ENCODE results near the gene MEGF10.
"Not testable (repeated sequence)": the region's sequence is repeated elsewhere in the genome, so short reads cannot be mapped to it uniquely, and the experiment has no call there.

The MEGF10 gene

GRCh38 chr5:127290019-127290945, at the start of gene MEGF10:
Gene MEGF10 (plus strand): TSS chr5:127290796. CDS start chr5:127331309, 40,513 bp downstream.
- no peak for DNase-seq (ENCODE audit: low spot score)

GRCh38 chr5:127243011-127243410, 47.6 kb upstream of the MEGF10 start:
- no peak for DNase-seq (ENCODE audit: low spot score)

GRCh38 chr5:127254729-127255284, 35.8 kb upstream of the MEGF10 start:
- DNase-seq (ENCODE audit: low spot score) = no peak

GRCh38 chr5:127256886-127257597, 33.6 kb upstream of the MEGF10 start:
- no peak for DNase-seq (ENCODE audit: low spot score)

- no peak for DNase-seq (ENCODE audit: low spot score)
Measured at GRCh38 chr5:127260686-127261085, 29.9 kb upstream of the MEGF10 start.

GRCh38 chr5:127265473-127265872, 25.1 kb upstream of the MEGF10 start:
- DNase-seq (ENCODE audit: low spot score) = not testable (repeated sequence)

GRCh38 chr5:127268342-127268741, 22.3 kb upstream of the MEGF10 start:
- DNase-seq (ENCODE audit: low spot score) = not testable (repeated sequence)

- DNase-seq (ENCODE audit: low spot score) = not testable (repeated sequence)
Measured at GRCh38 chr5:127270713-127271112, 19.9 kb upstream of the MEGF10 start.

- DNase-seq (ENCODE audit: low spot score) = no peak
Measured at GRCh38 chr5:127275641-127276193, 14.9 kb upstream of the MEGF10 start.

- no peak for DNase-seq (ENCODE audit: low spot score)
Measured at GRCh38 chr5:127280491-127281220, 9.9 kb upstream of the MEGF10 start.

GRCh38 chr5:127281609-127282008, 9.0 kb upstream of the MEGF10 start:
- DNase-seq (ENCODE audit: low spot score) = no peak

GRCh38 chr5:127288676-127289075, 1.9 kb upstream of the MEGF10 start:
- DNase-seq (ENCODE audit: low spot score) = no peak

GRCh38 chr5:127290946-127291693, 524 bp downstream of the MEGF10 start:
- DNase-seq (ENCODE audit: low spot score) = no peak

- DNase-seq (ENCODE audit: low spot score) = no peak
Measured at GRCh38 chr5:127292030-127292735, 1.6 kb downstream of the MEGF10 start.

GRCh38 chr5:127293373-127293772, 2.8 kb downstream of the MEGF10 start:
- DNase-seq (ENCODE audit: low spot score) = no peak

GRCh38 chr5:127294829-127295228, 4.2 kb downstream of the MEGF10 start:
- DNase-seq (ENCODE audit: low spot score) = no peak

GRCh38 chr5:127295454-127295853, 4.9 kb downstream of the MEGF10 start:
- no peak for DNase-seq (ENCODE audit: low spot score)

- no peak for DNase-seq (ENCODE audit: low spot score)
Measured at GRCh38 chr5:127296321-127296720, 5.7 kb downstream of the MEGF10 start.

GRCh38 chr5:127296894-127297293, 6.3 kb downstream of the MEGF10 start:
- not testable (repeated sequence) for DNase-seq (ENCODE audit: low spot score)

GRCh38 chr5:127297348-127298035, 6.9 kb downstream of the MEGF10 start:
- DNase-seq (ENCODE audit: low spot score) = no peak
